ENCODE results near the gene INPP5D. TPM values are rescaled to one million over a fixed set of nuclear protein-coding genes. Genes with fewer than 3 reads are reported as not detected.

The INPP5D gene
- total and polyA plus RNA-seq, 5 donors from 2014 or later, result 56.9 to 278 (median 69.9) TPM

GRCh38 chr2:233101816-233102215, 41.7 kb downstream of the INPP5D start:
- peak overlapping the region in 1 of 4 donors; percentile 71 for H3K4me3 Mint-ChIP-seq
- Histone ChIP-seq H3K36me3 (ENCODE audit: control insufficient read depth, insufficient read depth, low read length) (peaks cover 31% of the 10 kb centered on the region), H3K4me1 (ENCODE audit: control insufficient read depth, insufficient read depth, low read length, poor library complexity, severe bottlenecking) (peaks cover 56% of the 10 kb centered on the region), H3K4me3 (ENCODE audit: low read depth, low read length) (no peak overlapping the region), H3K27ac (ENCODE audit: insufficient read depth, low read length, poor library complexity, severe bottlenecking) (no peak overlapping the region), H3K27me3 (ENCODE audit: control insufficient read depth, insufficient read depth, low read length) (no peaks in the 10 kb centered on the region), H3K9me3 (ENCODE audit: control insufficient read depth in 2 of 2, low read length in 2 of 2) (no peaks in the 10 kb centered on the region)
- no peak for ATAC-seq (ENCODE audit: low read depth in 2 of 2)
- H3K9me3 Mint-ChIP-seq, result peaks cover 0 to 2% (median 0%) of the 10 kb centered on the region in 7 donors
- DNase-seq, result no peak
- H3K27me3 Mint-ChIP-seq, result no peaks in the 10 kb centered on the region
- peaks cover 27 to 92% (median 59%) of the 10 kb centered on the region in 4 donors for H3K4me1 Mint-ChIP-seq
- peaks cover 39% of the 10 kb centered on the region for H3K36me3 Mint-ChIP-seq
- no peak overlapping the region for H3K27ac Mint-ChIP-seq

DNA sequence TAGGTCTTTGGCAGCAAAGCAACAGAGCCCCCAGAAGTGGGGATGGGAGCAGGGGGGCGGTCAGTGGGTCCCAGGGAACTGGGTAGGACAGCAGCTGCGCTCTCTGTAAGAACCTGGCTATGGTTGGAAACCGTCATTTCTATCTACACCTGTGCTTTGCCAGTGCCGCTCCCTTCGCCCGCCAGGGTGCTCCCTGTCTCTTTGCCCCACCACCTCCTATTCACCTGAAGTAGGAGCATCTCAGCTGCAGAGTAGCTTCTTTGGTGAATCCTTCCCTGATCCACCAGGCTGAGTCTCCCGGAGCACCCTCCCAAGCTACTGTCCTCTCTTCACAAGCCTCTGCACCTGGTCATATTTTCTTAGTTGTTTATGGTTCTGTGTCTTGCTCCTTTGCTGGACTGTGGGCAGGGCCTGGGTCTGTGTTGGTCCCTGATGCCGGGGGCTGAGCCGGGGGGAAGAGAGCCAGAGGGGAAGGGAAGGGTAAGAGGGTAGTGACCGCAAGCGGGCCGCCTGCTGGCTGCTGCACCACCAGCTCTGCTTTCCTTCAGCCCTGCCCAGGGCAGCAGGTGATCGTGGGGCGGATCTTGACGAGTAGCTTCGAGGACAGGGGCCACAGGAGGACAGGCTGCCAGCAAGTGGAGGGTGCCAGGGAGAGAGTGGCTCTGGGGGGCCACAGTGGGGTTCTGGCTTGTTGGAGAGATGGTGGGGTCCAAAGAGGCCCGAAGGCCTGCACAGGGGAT, 45.2 kb downstream of the INPP5D start:
- H3K9me3 ChIP-seq (ENCODE audit: control insufficient read depth in 2 of 2, low read length in 2 of 2), result no peaks in the 10 kb centered on the region
- no peaks in the 10 kb centered on the region for H3K27me3 ChIP-seq (ENCODE audit: control insufficient read depth, insufficient read depth, low read length)
- Mint-ChIP-seq H3K4me3 (peak overlapping the region in 1 of 4 donors; percentile 43), H3K36me3 (peaks cover 31% of the 10 kb centered on the region), H3K27ac (peak overlapping the region; percentile 55 to 85 (median 75)), H3K9me3 (no peaks in the 10 kb centered on the region), H3K27me3 (no peaks in the 10 kb centered on the region), H3K4me1 (peaks cover 11 to 90% (median 62%) of the 10 kb centered on the region in 4 donors)
- H3K4me3 ChIP-seq (ENCODE audit: low read depth, low read length), result no peak overlapping the region
- no peak for ATAC-seq (ENCODE audit: low read depth in 2 of 2)
- peaks cover 58% of the 10 kb centered on the region for H3K4me1 ChIP-seq (ENCODE audit: control insufficient read depth, insufficient read depth, low read length, poor library complexity, severe bottlenecking)
- peak overlapping the region; percentile 7 for H3K27ac ChIP-seq (ENCODE audit: insufficient read depth, low read length, poor library complexity, severe bottlenecking)
- no peak for DNase-seq
- H3K36me3 ChIP-seq (ENCODE audit: control insufficient read depth, insufficient read depth, low read length), result peaks cover 18% of the 10 kb centered on the region

GRCh38 chr2:233105930-233106329, 45.8 kb downstream of the INPP5D start:
- Histone ChIP-seq H3K4me3 (ENCODE audit: low read depth, low read length) (no peak overlapping the region), H3K27me3 (ENCODE audit: control insufficient read depth, insufficient read depth, low read length) (no peaks in the 10 kb centered on the region), H3K27ac (ENCODE audit: insufficient read depth, low read length, poor library complexity, severe bottlenecking) (peak overlapping the region; percentile 7), H3K36me3 (ENCODE audit: control insufficient read depth, insufficient read depth, low read length) (peaks cover 18% of the 10 kb centered on the region), H3K9me3 (ENCODE audit: control insufficient read depth in 2 of 2, low read length in 2 of 2) (no peaks in the 10 kb centered on the region), H3K4me1 (ENCODE audit: control insufficient read depth, insufficient read depth, low read length, poor library complexity, severe bottlenecking) (peaks cover 52% of the 10 kb centered on the region)
- no peak for ATAC-seq (ENCODE audit: low read depth in 2 of 2)
- peaks cover 25% of the 10 kb centered on the region for H3K36me3 Mint-ChIP-seq
- H3K4me3 Mint-ChIP-seq, result peak overlapping the region in 3 of 4 donors; percentile 38 to 44 (median 43)
- H3K4me1 Mint-ChIP-seq, result peaks cover 7 to 90% (median 58%) of the 10 kb centered on the region in 4 donors
- no peak for DNase-seq
- H3K27me3 Mint-ChIP-seq, result no peaks in the 10 kb centered on the region
- no peaks in the 10 kb centered on the region for H3K9me3 Mint-ChIP-seq
- H3K27ac Mint-ChIP-seq, result peak overlapping the region; percentile 79 to 85 (median 79)

GRCh38 chr2:233107011-233107410, 46.9 kb downstream of the INPP5D start:
- H3K27ac Mint-ChIP-seq, result peak overlapping the region; percentile 79 to 82 (median 82)
- no peak overlapping the region for H3K27ac ChIP-seq (ENCODE audit: insufficient read depth, low read length, poor library complexity, severe bottlenecking)

GRCh38 chr2:233107831-233108300, 47.7 kb downstream of the INPP5D start:
- peak overlapping the region in 2 of 4 donors; percentile 37 to 44 for H3K4me3 Mint-ChIP-seq
- H3K27ac ChIP-seq (ENCODE audit: insufficient read depth, low read length, poor library complexity, severe bottlenecking), result peak overlapping the region; percentile 10

More at GRCh38 chr2:233107011-233107410, 46.9 kb downstream of the INPP5D start:
- H3K27me3 ChIP-seq (ENCODE audit: control insufficient read depth, insufficient read depth, low read length), result no peaks in the 10 kb centered on the region
- H3K4me1 ChIP-seq (ENCODE audit: control insufficient read depth, insufficient read depth, low read length, poor library complexity, severe bottlenecking), result peaks cover 52% of the 10 kb centered on the region
- H3K4me3 ChIP-seq (ENCODE audit: low read depth, low read length), result peak overlapping the region; percentile 7
- DNase-seq, result no peak
- Mint-ChIP-seq H3K4me1 (peaks cover 7 to 93% (median 60%) of the 10 kb centered on the region in 4 donors), H3K36me3 (peaks cover 29% of the 10 kb centered on the region), H3K9me3 (no peaks in the 10 kb centered on the region), H3K27me3 (no peaks in the 10 kb centered on the region), H3K4me3 (peak overlapping the region in 3 of 4 donors; percentile 7 to 44 (median 38))
- peaks cover 15% of the 10 kb centered on the region for H3K36me3 ChIP-seq (ENCODE audit: control insufficient read depth, insufficient read depth, low read length)
- no peaks in the 10 kb centered on the region for H3K9me3 ChIP-seq (ENCODE audit: control insufficient read depth in 2 of 2, low read length in 2 of 2)
- no peak for ATAC-seq (ENCODE audit: low read depth in 2 of 2)

GRCh38 chr2:233108611-233109490, 48.7 kb downstream of the INPP5D start:
- peaks cover 21% of the 10 kb centered on the region for H3K36me3 Mint-ChIP-seq
- H3K4me1 ChIP-seq (ENCODE audit: control insufficient read depth, insufficient read depth, low read length, poor library complexity, severe bottlenecking), result peaks cover 62% of the 10 kb centered on the region
- no peaks in the 10 kb centered on the region for H3K27me3 Mint-ChIP-seq
- H3K36me3 ChIP-seq (ENCODE audit: control insufficient read depth, insufficient read depth, low read length), result peaks cover 13% of the 10 kb centered on the region
- H3K4me3 Mint-ChIP-seq, result peak overlapping the region in 2 of 4 donors; percentile 37 to 44
- no peaks in the 10 kb centered on the region for H3K9me3 Mint-ChIP-seq
- peaks cover 0 to 93% (median 64%) of the 10 kb centered on the region in 4 donors for H3K4me1 Mint-ChIP-seq
- no peak for DNase-seq
- H3K27ac Mint-ChIP-seq, result peak overlapping the region; percentile 79 to 96 (median 82)
- H3K4me3 ChIP-seq (ENCODE audit: low read depth, low read length), result no peak overlapping the region
- ATAC-seq (ENCODE audit: low read depth in 2 of 2), result peak; percentile 25 to 47
- no peaks in the 10 kb centered on the region for H3K27me3 ChIP-seq (ENCODE audit: control insufficient read depth, insufficient read depth, low read length)
- no peak overlapping the region for H3K27ac ChIP-seq (ENCODE audit: insufficient read depth, low read length, poor library complexity, severe bottlenecking)
- H3K9me3 ChIP-seq (ENCODE audit: control insufficient read depth in 2 of 2, low read length in 2 of 2), result no peaks in the 10 kb centered on the region

More at GRCh38 chr2:233107831-233108300, 47.7 kb downstream of the INPP5D start:
- Histone ChIP-seq H3K36me3 (ENCODE audit: control insufficient read depth, insufficient read depth, low read length) (peaks cover 18% of the 10 kb centered on the region), H3K4me3 (ENCODE audit: low read depth, low read length) (no peak overlapping the region), H3K27me3 (ENCODE audit: control insufficient read depth, insufficient read depth, low read length) (no peaks in the 10 kb centered on the region), H3K4me1 (ENCODE audit: control insufficient read depth, insufficient read depth, low read length, poor library complexity, severe bottlenecking) (peaks cover 56% of the 10 kb centered on the region), H3K9me3 (ENCODE audit: control insufficient read depth in 2 of 2, low read length in 2 of 2) (no peaks in the 10 kb centered on the region)
- Mint-ChIP-seq H3K27ac (peak overlapping the region; percentile 79 to 96 (median 82)), H3K4me1 (peaks cover 6 to 91% (median 60%) of the 10 kb centered on the region in 4 donors), H3K36me3 (peaks cover 26% of the 10 kb centered on the region), H3K9me3 (no peaks in the 10 kb centered on the region), H3K27me3 (no peaks in the 10 kb centered on the region)
- no peak for ATAC-seq (ENCODE audit: low read depth in 2 of 2)
- no peak for DNase-seq

DNA sequence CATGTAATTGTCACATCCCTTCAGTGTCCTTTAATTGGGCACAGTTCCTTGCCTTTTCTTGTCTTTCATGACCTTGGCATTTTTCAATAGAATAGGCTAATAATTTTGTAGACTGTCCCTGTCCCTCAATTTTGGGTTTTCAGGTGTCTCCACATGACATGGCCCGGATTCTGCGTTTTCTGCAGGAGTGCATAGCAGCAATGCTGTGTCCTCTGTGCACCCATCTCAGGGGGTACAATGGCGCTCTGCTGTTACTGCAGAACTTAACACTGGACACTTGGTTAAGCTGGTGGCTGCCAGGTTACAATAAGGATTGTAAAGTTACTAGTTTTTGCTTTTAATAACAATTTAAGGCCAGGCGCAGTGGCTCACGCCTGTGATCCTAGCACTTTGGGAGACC, 51.3 kb downstream of the INPP5D start:
- no peaks in the 10 kb centered on the region for H3K9me3 ChIP-seq (ENCODE audit: control insufficient read depth in 2 of 2, low read length in 2 of 2)
- ATAC-seq (ENCODE audit: low read depth in 2 of 2) (no peak), DNase-seq (no peak)
- H3K36me3 ChIP-seq (ENCODE audit: control insufficient read depth, insufficient read depth, low read length), result peaks cover 5% of the 10 kb centered on the region
- H3K27me3 ChIP-seq (ENCODE audit: control insufficient read depth, insufficient read depth, low read length), result no peaks in the 10 kb centered on the region
- peaks cover 8% of the 10 kb centered on the region for H3K36me3 Mint-ChIP-seq
- H3K4me3 ChIP-seq (ENCODE audit: low read depth, low read length), result no peak overlapping the region
- no peaks in the 10 kb centered on the region for H3K9me3 Mint-ChIP-seq
- no peak overlapping the region for H3K27ac ChIP-seq (ENCODE audit: insufficient read depth, low read length, poor library complexity, severe bottlenecking)
- H3K4me1 Mint-ChIP-seq, result peaks cover 5 to 93% (median 64%) of the 10 kb centered on the region in 4 donors
- peaks cover 61% of the 10 kb centered on the region for H3K4me1 ChIP-seq (ENCODE audit: control insufficient read depth, insufficient read depth, low read length, poor library complexity, severe bottlenecking)
- H3K27me3 Mint-ChIP-seq, result no peaks in the 10 kb centered on the region
- H3K4me3 Mint-ChIP-seq, result peak overlapping the region in 1 of 4 donors; percentile 46
- H3K27ac Mint-ChIP-seq, result peak overlapping the region in 1 of 3 donors; percentile 48
